ENCODE data around the gene MDN1.
A peak's percentile ranks its signal among the peaks of the same experiment; 100 is the strongest.
"Not testable (repeated sequence)": the region's sequence is repeated elsewhere in the genome, so short reads cannot be mapped to it uniquely, and the experiment has no call there.

The MDN1 gene

GRCh38 chr6:89792881-89793280, 26.7 kb downstream of the MDN1 start:
- peak; percentile 46 for TF ChIP-seq CTCF (conservative IDR thresholded peaks at IDR 0.05; ENCODE audit: low read length)

GRCh38 chr6:89790403-89790802, 29.2 kb downstream of the MDN1 start:
- no peak for TF ChIP-seq CTCF (conservative IDR thresholded peaks at IDR 0.05; ENCODE audit: low read length)
- DNase-seq (ENCODE audit: low read depth): no peak
- H3K4me3 ChIP-seq (ENCODE audit: low read length): no peak overlapping the region

More at GRCh38 chr6:89792881-89793280, 26.7 kb downstream of the MDN1 start:
- H3K4me3 ChIP-seq (ENCODE audit: low read length): no peak overlapping the region
- peak; percentile 18 for DNase-seq (ENCODE audit: low read depth)

GRCh38 chr6:89789980-89790379, 29.6 kb downstream of the MDN1 start:
- no peak overlapping the region for H3K4me3 ChIP-seq (ENCODE audit: low read length)
- TF ChIP-seq CTCF (conservative IDR thresholded peaks at IDR 0.05; ENCODE audit: low read length): no peak
- no peak for DNase-seq (ENCODE audit: low read depth)

- no peak overlapping the region for H3K4me3 ChIP-seq (ENCODE audit: low read length)
- TF ChIP-seq CTCF (conservative IDR thresholded peaks at IDR 0.05; ENCODE audit: low read length): no peak
- no peak for DNase-seq (ENCODE audit: low read depth)
These were observed 31.8 kb downstream of the MDN1 start for GRCh38 chr6:89787660-89788328.

- DNase-seq (ENCODE audit: low read depth): no peak
- TF ChIP-seq CTCF (conservative IDR thresholded peaks at IDR 0.05; ENCODE audit: low read length): no peak
- H3K4me3 ChIP-seq (ENCODE audit: low read length): no peak overlapping the region
These were observed 32.6 kb downstream of the MDN1 start for GRCh38 chr6:89786970-89787369.

GRCh38 chr6:89784838-89785237, 34.8 kb downstream of the MDN1 start:
- TF ChIP-seq CTCF (conservative IDR thresholded peaks at IDR 0.05; ENCODE audit: low read length): no peak
- DNase-seq (ENCODE audit: low read depth): no peak
- H3K4me3 ChIP-seq (ENCODE audit: low read length): no peak overlapping the region

GRCh38 chr6:89783293-89783692, 36.3 kb downstream of the MDN1 start:
- DNase-seq (ENCODE audit: low read depth); H3K4me3 ChIP-seq (ENCODE audit: low read length): not testable (repeated sequence)
